ENCODE measurements around the gene ARFGEF3. TPM values are rescaled to one million over a fixed set of nuclear protein-coding genes. Genes with fewer than 3 reads are reported as not detected.

Gene ARFGEF3
- total RNA-seq, 1 experiment from 2014 or later: 7.8 TPM

DNA sequence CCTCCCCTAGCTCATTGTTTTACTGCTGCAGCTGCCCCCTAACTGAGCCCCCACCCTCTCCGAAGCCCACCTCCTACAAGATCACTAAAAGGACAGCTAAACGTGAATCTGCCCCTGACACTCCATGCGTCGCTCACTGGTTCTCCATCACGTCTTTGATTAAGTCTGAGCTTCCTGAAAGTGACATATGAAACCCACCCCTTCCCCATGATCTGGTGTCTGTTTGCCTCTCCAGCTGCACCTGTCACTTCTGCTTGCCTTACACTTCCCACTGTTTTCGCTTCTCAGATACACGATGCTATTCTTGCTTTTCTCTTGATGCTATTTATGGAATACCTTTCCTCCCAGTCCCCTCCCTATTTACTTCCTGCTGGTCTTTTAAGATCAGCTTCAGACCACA, 46.5 kb upstream of the ARFGEF3 start:
- ChIA-PET POLR2A (ENCODE audit: unreplicated experiment) (no interaction called here), CTCF (interaction anchor here (0.7 to 1.2 kb wide), 2 partner anchors 232 to 295 kb away, joined by 3 read pairs; no protein-coding TSS in a partner anchor)
- Histone ChIP-seq H3K79me2 (ENCODE audit: low read length) (no peaks in the 10 kb centered on the region), H3K4me3 (ENCODE audit: low read length) (no peak overlapping the region), H3K4me2 (ENCODE audit: low read length) (no peak overlapping the region), H3K27ac (ENCODE audit: low read length) (no peak overlapping the region), H3K36me3 (ENCODE audit: low read depth, low read length) (no peaks in the 10 kb centered on the region), H3F3A (ENCODE audit: low read length, unreplicated experiment) (no peaks in the 10 kb centered on the region), H3K27me3 (ENCODE audit: low read length) (no peaks in the 10 kb centered on the region), H4K20me1 (ENCODE audit: low read length) (no peaks in the 10 kb centered on the region), H3K9me3 (ENCODE audit: low read length) (no peaks in the 10 kb centered on the region), H2AFZ (ENCODE audit: low read length) (no peak overlapping the region), H3K4me1 (ENCODE audit: insufficient read depth, low read length) (0 out of 2 replicates have a peak, but pooled peaks cover 4% of the 10 kb centered on the region), H3K9me2 (replicated peaks; ENCODE audit: low read length) (no peaks in the 10 kb centered on the region), H3K9ac (ENCODE audit: low read length) (no peak overlapping the region)
- no peak for DNase-seq
- intact Hi-C loops (cut with micrococcal nuclease): loop anchor here (5.0 kb wide), 4 partner anchors 172 to 652 kb away; no protein-coding TSS in a partner anchor
- no TSS peak for BruUV-seq (replicated peaks)
- TF ChIP-seq CTCF (conservative IDR thresholded peaks at IDR 0.05; ENCODE audit: low read depth, low read length) (no peak), EZH2phosphoT487 (IDR thresholded peaks at IDR 0.05; ENCODE audit: borderline replicate concordance, low read length) (no peak), EZH2 (IDR thresholded peaks at IDR 0.05; ENCODE audit: low read length, unreplicated experiment) (no peak)
- ATAC-seq: no peak

- Histone ChIP-seq H3K36me3 (ENCODE audit: low read depth, low read length) (no peaks in the 10 kb centered on the region), H3K9me3 (ENCODE audit: low read length) (no peaks in the 10 kb centered on the region), H4K20me1 (ENCODE audit: low read length) (no peaks in the 10 kb centered on the region), H3K79me2 (ENCODE audit: low read length) (no peaks in the 10 kb centered on the region), H3K9me2 (replicated peaks; ENCODE audit: low read length) (no peaks in the 10 kb centered on the region), H3K9ac (ENCODE audit: low read length) (no peak overlapping the region), H3K4me2 (ENCODE audit: low read length) (peak overlapping the region; percentile 45; the same call in 1 of the 2 replicates), H3K27me3 (ENCODE audit: low read length) (no peaks in the 10 kb centered on the region), H2AFZ (ENCODE audit: low read length) (peak overlapping the region; percentile 53; the same call in 1 of the 2 replicates), H3K4me1 (ENCODE audit: insufficient read depth, low read length) (0 out of 2 replicates have a peak, but pooled peaks cover 4% of the 10 kb centered on the region), H3K4me3 (ENCODE audit: low read length) (no peak overlapping the region), H3K27ac (ENCODE audit: low read length) (no peak overlapping the region), H3F3A (ENCODE audit: low read length, unreplicated experiment) (no peaks in the 10 kb centered on the region)
- BruUV-seq (replicated peaks): no TSS peak
- ATAC-seq (peak; percentile 73), DNase-seq (peak; percentile 77)
- TF ChIP-seq EZH2 (IDR thresholded peaks at IDR 0.05; ENCODE audit: low read length, unreplicated experiment) (no peak), CTCF (conservative IDR thresholded peaks at IDR 0.05; ENCODE audit: low read depth, low read length) (peak; percentile 70), EZH2phosphoT487 (IDR thresholded peaks at IDR 0.05; ENCODE audit: borderline replicate concordance, low read length) (no peak)
- ChIA-PET POLR2A (ENCODE audit: unreplicated experiment) (no interaction called here), CTCF (interaction anchor here (0.6 to 1.2 kb wide), 6 partner anchors 145 to 402 kb away, joined by 3 to 8 read pairs (median 4); no protein-coding TSS in a partner anchor)
- intact Hi-C loops (cut with micrococcal nuclease): loop anchor here (2.0 to 5.0 kb wide), 5 partner anchors 171 to 651 kb away; no protein-coding TSS in a partner anchor
Observed at GRCh38 chr6:138115877-138116660, 45.7 kb upstream of the ARFGEF3 start.

DNA sequence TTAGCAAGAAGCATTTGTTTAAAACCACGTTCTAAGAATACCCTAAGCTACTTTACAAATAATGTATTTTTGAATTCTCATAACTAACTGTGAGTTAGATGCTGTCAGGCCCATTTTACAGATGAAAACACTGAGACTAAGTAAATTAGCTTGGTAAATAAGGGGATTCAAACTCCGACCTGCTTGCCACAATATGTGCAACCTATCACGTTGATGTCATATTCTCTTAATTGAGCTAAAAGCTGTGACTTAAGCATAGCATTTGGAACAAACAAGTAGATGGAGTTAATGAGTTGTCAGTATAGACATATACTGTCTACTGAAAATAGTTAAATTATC, 45.1 kb upstream of the ARFGEF3 start:
- H2AFZ ChIP-seq (ENCODE audit: low read length): peak overlapping the region; percentile 53; the same call in 1 of the 2 replicates
- H3K9me3 ChIP-seq (ENCODE audit: low read length): no peaks in the 10 kb centered on the region
- H3F3A ChIP-seq (ENCODE audit: low read length, unreplicated experiment): no peaks in the 10 kb centered on the region
- no peaks in the 10 kb centered on the region for H4K20me1 ChIP-seq (ENCODE audit: low read length)
- BruUV-seq (replicated peaks): no TSS peak
- H3K4me1 ChIP-seq (ENCODE audit: insufficient read depth, low read length): 0 out of 2 replicates have a peak, but pooled peaks cover 4% of the 10 kb centered on the region
- H3K79me2 ChIP-seq (ENCODE audit: low read length): no peaks in the 10 kb centered on the region
- POLR2A ChIA-PET (ENCODE audit: unreplicated experiment): no interaction called here
- DNase-seq: no peak
- no peaks in the 10 kb centered on the region for H3K27me3 ChIP-seq (ENCODE audit: low read length)
- no peaks in the 10 kb centered on the region for H3K36me3 ChIP-seq (ENCODE audit: low read depth, low read length)
- H3K4me2 ChIP-seq (ENCODE audit: low read length): no peak overlapping the region
- H3K9me2 ChIP-seq (replicated peaks; ENCODE audit: low read length): no peaks in the 10 kb centered on the region
- intact Hi-C loops (cut with micrococcal nuclease): loop anchor here (2.0 to 5.0 kb wide), 5 partner anchors 171 to 651 kb away; no protein-coding TSS in a partner anchor
- no peak overlapping the region for H3K27ac ChIP-seq (ENCODE audit: low read length)
- no peak overlapping the region for H3K9ac ChIP-seq (ENCODE audit: low read length)
- no peak for ATAC-seq
- CTCF ChIA-PET: interaction anchor here (0.8 to 1.2 kb wide), 2 partner anchors 169 to 293 kb away, joined by 3 to 6 read pairs; no protein-coding TSS in a partner anchor
- TF ChIP-seq EZH2 (IDR thresholded peaks at IDR 0.05; ENCODE audit: low read length, unreplicated experiment) (no peak), CTCF (conservative IDR thresholded peaks at IDR 0.05; ENCODE audit: low read depth, low read length) (no peak)
- no peak overlapping the region for H3K4me3 ChIP-seq (ENCODE audit: low read length)
